Liver (tissue), 9 donors: Measurements from ENCODE around the gene BARX1. TPM values are rescaled to one million over a fixed set of nuclear protein-coding genes. Genes with fewer than 3 reads are reported as not detected.

Experiments used
- DNase-seq: peaks from one replicate; pipeline ENCODE4 v3.0.0-alpha.2; 2017; ENCODE audit warnings: low spot score
- H3K27ac ChIP-seq, 2 donors: one replicate each; pipeline ENCODE4 v1.7.0; 2013; ENCODE audit warnings: inconsistent platforms in 2 of 2, low read length in 2 of 2, control low read depth in 1 of 2, low read depth in 1 of 2, mild to moderate bottlenecking in 1 of 2
- H3K27me3 ChIP-seq, 4 donors: one replicate each; pipeline versions ENCODE4 v1.6.1 to v1.7.0; 2013; ENCODE audit warnings: low read length in 3 of 4, inconsistent platforms in 1 of 4, mild to moderate bottlenecking in 1 of 4, moderate library complexity in 1 of 4; ENCODE audit not compliant: control insufficient read depth in 4 of 4, insufficient read depth in 4 of 4
- H3K36me3 ChIP-seq, 4 donors: one replicate each; pipeline versions ENCODE4 v1.6.1 to v1.7.0; 2013; ENCODE audit warnings: low read length in 3 of 4, mild to moderate bottlenecking in 3 of 4, low read depth in 1 of 4, moderate library complexity in 1 of 4; ENCODE audit not compliant: control insufficient read depth in 4 of 4, insufficient read depth in 3 of 4
- H3K4me1 ChIP-seq, 4 donors: one replicate each; pipeline versions ENCODE4 v1.6.1 to v1.7.0; 2013; ENCODE audit warnings: low read length in 3 of 4, mild to moderate bottlenecking in 3 of 4, moderate library complexity in 1 of 4; ENCODE audit not compliant: control insufficient read depth in 4 of 4, insufficient read depth in 4 of 4
- H3K4me3 ChIP-seq, 3 donors: one replicate each; pipeline versions ENCODE4 v1.6.1 to v1.7.0; 2013; ENCODE audit warnings: low read length in 3 of 3, control low read depth in 1 of 3, low read depth in 1 of 3, mild to moderate bottlenecking in 1 of 3
- H3K9ac ChIP-seq, 2 donors: one replicate each; pipeline ENCODE4 v1.7.0; 2013; ENCODE audit warnings: low read length in 2 of 2, mild to moderate bottlenecking in 2 of 2, moderate library complexity in 2 of 2, control low read depth in 1 of 2, low read depth in 1 of 2
- H3K9me3 ChIP-seq, 4 donors: one replicate each; pipeline versions ENCODE4 v1.6.1 to v1.7.0; 2013; ENCODE audit warnings: low read length in 3 of 4; ENCODE audit not compliant: control insufficient read depth in 4 of 4
- ATF3 ChIP-seq: IDR thresholded peaks from 2 replicates; pipeline ENCODE4 v1.6.1; 2016; ENCODE audit warnings: antibody characterized with exemption
- FOXA2 ChIP-seq: IDR thresholded peaks from 2 replicates; pipeline ENCODE4 v1.6.1; 2016; ENCODE audit warnings: antibody characterized with exemption
- GABPA ChIP-seq, 2 donors: IDR thresholded peaks in 1 of 2; conservative IDR thresholded peaks in 1 of 2; 2 replicates each; pipeline ENCODE4 v1.6.1; 2016; ENCODE audit warnings: antibody characterized with exemption in 2 of 2, mild to moderate bottlenecking in 1 of 2, moderate library complexity in 1 of 2
- HNF4A ChIP-seq, 2 donors: conservative IDR thresholded peaks; 2 replicates each; pipeline ENCODE4 v1.6.1; 2016; ENCODE audit warnings: antibody characterized with exemption in 2 of 2, mild to moderate bottlenecking in 2 of 2
- HNF4G ChIP-seq: IDR thresholded peaks from 2 replicates; pipeline ENCODE4 v1.6.1; 2016; ENCODE audit warnings: antibody characterized with exemption
- JUND ChIP-seq, 2 donors: IDR thresholded peaks; 2 replicates each; pipeline ENCODE4 v1.6.1; 2016; ENCODE audit warnings: antibody characterized with exemption in 2 of 2
- MAX ChIP-seq: IDR thresholded peaks from 2 replicates; pipeline ENCODE4 v1.6.1; 2016; ENCODE audit warnings: antibody characterized with exemption
- NR2F2 ChIP-seq: IDR thresholded peaks from 2 replicates; pipeline ENCODE4 v1.6.1; 2016; ENCODE audit warnings: antibody characterized with exemption
- RAD21 ChIP-seq, 2 donors: IDR thresholded peaks; 2 replicates each; pipeline ENCODE4 v1.6.1; 2016; ENCODE audit warnings: antibody characterized with exemption in 2 of 2, mild to moderate bottlenecking in 2 of 2
- RXRA ChIP-seq, 2 donors: IDR thresholded peaks; 2 replicates each; pipeline ENCODE4 v1.6.1; 2017 to 2018; ENCODE audit warnings: antibody characterized with exemption in 2 of 2, mild to moderate bottlenecking in 1 of 2
- SP1 ChIP-seq: IDR thresholded peaks from 2 replicates; pipeline ENCODE4 v1.6.1; 2018; ENCODE audit warnings: antibody characterized with exemption, mild to moderate bottlenecking
- YY1 ChIP-seq: IDR thresholded peaks from 2 replicates; pipeline ENCODE4 v1.6.1; 2016; ENCODE audit warnings: antibody characterized with exemption, mild to moderate bottlenecking
- WGBS: extraction: QIAGEN DNeasy Blood & Tissue Kit; methylation state at CpG from one replicate; pipeline ENCODE4 v1.1.7; 2013; 5-methylcytosine and 5-hydroxymethylcytosine counted together
- polyA plus RNA-seq, 2 donors: library from polyadenylated mRNA; stranded (reverse) in 1 of 2; unstranded in 1 of 2; fragments of 200-250 nt in 1 of 2; fragments of >200 nt in 1 of 2; fragmentation: Nextera tagmentation in 1 of 2; extraction: Ambion mirVana in 1 of 2; gene quantifications; one replicate each; pipeline versions ENCODE4 v1.2.1 to v1.2.3, GENCODE V29; 2013 to 2015
- total RNA-seq, 2 donors: library from RNA; depleted of rRNA; stranded (reverse); fragments of >200 nt; gene quantifications; one replicate each; pipeline ENCODE4 v1.2.3, GENCODE V29; 2014
- TF ChIP-seq, protein P1 (sequence below): IDR thresholded peaks from 2 replicates; pipeline ENCODE4 v1.6.1; 2016; ENCODE audit warnings: antibody characterized with exemption
- donor health status: healthy.
- donor health status: healthy.
- donor health status: healthy.
- donor health status: healthy.
- donor health status: healthy.

BARX1 gene
- total and polyA plus RNA-seq, 4 donors = not detected

- TF ChIP-seq YY1 = no peak
- no peak for DNase-seq
- Histone ChIP-seq H3K27ac (no peak overlapping the region), H3K36me3 (no peaks in the 10 kb centered on the region), H3K4me1 (peaks cover 25 to 59% (median 42%) of the 10 kb centered on the region in 4 donors), H3K27me3 (peaks cover 12 to 36% (median 30%) of the 10 kb centered on the region in 4 donors), H3K9ac (no peak overlapping the region), H3K4me3 (no peak overlapping the region), H3K9me3 (no peaks in the 10 kb centered on the region)
- WGBS = 30% methylated on average over 12 of the region's 12 CpGs
These were observed 1.0 kb upstream of the BARX1 start for GRCh38 chr9:93955981-93956784.

GRCh38 chr9:93954434-93955061 lies 607 bp downstream of the BARX1 start:
- WGBS = 4% methylated on average over 67 of the region's 67 CpGs
- no peak for DNase-seq
- Histone ChIP-seq H3K9me3 (no peaks in the 10 kb centered on the region), H3K4me3 (peak overlapping the region in 1 of 3 donors; percentile 27), H3K36me3 (no peaks in the 10 kb centered on the region), H3K27ac (no peak overlapping the region), H3K4me1 (peaks cover 25 to 61% (median 45%) of the 10 kb centered on the region in 4 donors), H3K27me3 (peaks cover 15 to 37% (median 26%) of the 10 kb centered on the region in 4 donors), H3K9ac (no peak overlapping the region)
- TF ChIP-seq HNF4A (conservative IDR thresholded peaks at IDR 0.05) (no peak), JUND (IDR thresholded peaks at IDR 0.05) (no peak)
- TF ChIP-seq, protein P1, sequence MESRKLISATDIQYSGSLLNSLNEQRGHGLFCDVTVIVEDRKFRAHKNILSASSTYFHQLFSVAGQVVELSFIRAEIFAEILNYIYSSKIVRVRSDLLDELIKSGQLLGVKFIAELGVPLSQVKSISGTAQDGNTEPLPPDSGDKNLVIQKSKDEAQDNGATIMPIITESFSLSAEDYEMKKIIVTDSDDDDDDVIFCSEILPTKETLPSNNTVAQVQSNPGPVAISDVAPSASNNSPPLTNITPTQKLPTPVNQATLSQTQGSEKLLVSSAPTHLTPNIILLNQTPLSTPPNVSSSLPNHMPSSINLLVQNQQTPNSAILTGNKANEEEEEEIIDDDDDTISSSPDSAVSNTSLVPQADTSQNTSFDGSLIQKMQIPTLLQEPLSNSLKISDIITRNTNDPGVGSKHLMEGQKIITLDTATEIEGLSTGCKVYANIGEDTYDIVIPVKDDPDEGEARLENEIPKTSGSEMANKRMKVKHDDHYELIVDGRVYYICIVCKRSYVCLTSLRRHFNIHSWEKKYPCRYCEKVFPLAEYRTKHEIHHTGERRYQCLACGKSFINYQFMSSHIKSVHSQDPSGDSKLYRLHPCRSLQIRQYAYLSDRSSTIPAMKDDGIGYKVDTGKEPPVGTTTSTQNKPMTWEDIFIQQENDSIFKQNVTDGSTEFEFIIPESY = no peak

- TF ChIP-seq JUND (IDR thresholded peaks at IDR 0.05) (no peak), ATF3 (no peak), HNF4G (no peak), MAX (no peak), RXRA (IDR thresholded peaks at IDR 0.05) (no peak), FOXA2 (no peak), SP1 (no peak), YY1 (no peak), HNF4A (conservative IDR thresholded peaks at IDR 0.05) (no peak), NR2F2 (no peak), GABPA (IDR thresholded peaks at IDR 0.05 in 1 of 2, conservative IDR thresholded peaks at IDR 0.05 in 1 of 2) (no peak), RAD21 (IDR thresholded peaks at IDR 0.05) (no peak)
- TF ChIP-seq, protein P1 = no peak
- DNase-seq = no peak
- H3K27me3 ChIP-seq = peaks cover 15 to 37% (median 24%) of the 10 kb centered on the region in 4 donors
- whole genome bisulfite sequencing = 17% methylated on average over 49 of the region's 49 CpGs
- H3K27ac ChIP-seq = no peak overlapping the region
- H3K9ac ChIP-seq = no peak overlapping the region
- peaks cover 18 to 54% (median 41%) of the 10 kb centered on the region in 4 donors for H3K4me1 ChIP-seq
- H3K36me3 ChIP-seq = no peaks in the 10 kb centered on the region
- no peak overlapping the region for H3K4me3 ChIP-seq
- H3K9me3 ChIP-seq = no peaks in the 10 kb centered on the region
These were observed 1.4 kb downstream of the BARX1 start for GRCh38 chr9:93953496-93954433.
